GM18868 (cell line): ENCODE results near the gene LIPM.

ENCODE experiments used
- ATAC-seq: cut with Tn5 transposase; IDR thresholded peaks from one replicate; pipeline ENCODE4 v1.9.1; 2021; ENCODE audit warnings: mild to moderate bottlenecking, moderate library complexity; ENCODE audit not compliant: unreplicated experiment

The LIPM gene

DNA sequence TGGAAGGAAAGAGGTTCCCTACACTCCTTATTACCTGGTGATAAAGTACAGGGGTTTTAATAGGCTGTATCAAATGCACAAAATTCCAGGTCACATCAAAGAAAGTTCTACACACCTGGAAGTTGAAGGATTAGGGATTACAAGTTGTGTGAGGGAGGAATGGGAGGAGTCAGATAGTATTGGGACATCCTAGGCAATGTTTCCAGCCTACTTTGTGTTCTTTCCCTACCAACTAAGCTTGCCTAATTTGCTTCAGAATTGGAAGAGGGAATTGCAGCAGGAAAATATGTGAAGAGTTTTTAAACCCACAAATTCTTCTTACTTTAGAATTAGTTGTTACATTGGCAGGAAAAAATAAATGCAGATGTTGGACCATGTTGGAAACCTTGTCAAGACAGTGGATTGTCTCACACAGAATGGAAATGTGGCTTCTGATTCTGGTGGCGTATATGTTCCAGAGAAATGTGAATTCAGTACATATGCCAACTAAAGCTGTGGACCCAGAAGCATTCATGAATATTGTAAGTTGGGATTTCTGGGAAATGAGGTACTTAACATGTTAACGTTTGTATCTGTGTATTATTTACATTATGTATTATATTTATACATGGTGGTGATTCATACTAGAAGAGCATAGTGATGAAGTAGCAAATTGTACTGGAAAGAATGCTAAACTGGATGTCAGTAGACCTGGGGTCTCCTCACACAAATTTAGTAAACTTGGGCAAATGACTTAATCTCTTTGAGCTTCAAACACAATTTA is at the start of gene LIPM:
Gene LIPM (plus strand): TSS at position 208 of the 763 bp plus-strand sequence. CDS start 167 bp downstream, at position 375.
- ATAC-seq = no peak

- no peak for ATAC-seq
These were observed 48.2 kb upstream of the LIPM start for GRCh38 chr10:88754287-88754686.

- peak; percentile 86 for ATAC-seq
These were observed 46.8 kb upstream of the LIPM start for GRCh38 chr10:88755753-88756152.

GRCh38 chr10:88756660-88757059 is 45.9 kb upstream of the LIPM start:
- ATAC-seq = no peak

GRCh38 chr10:88759366-88760101 is 43.0 kb upstream of the LIPM start, which contains the start of gene LIPN:
TSS of gene LIPN (plus strand) at chr10:88760020. CDS start at chr10:88761406, 1,386 bp downstream.
- no peak for ATAC-seq

DNA sequence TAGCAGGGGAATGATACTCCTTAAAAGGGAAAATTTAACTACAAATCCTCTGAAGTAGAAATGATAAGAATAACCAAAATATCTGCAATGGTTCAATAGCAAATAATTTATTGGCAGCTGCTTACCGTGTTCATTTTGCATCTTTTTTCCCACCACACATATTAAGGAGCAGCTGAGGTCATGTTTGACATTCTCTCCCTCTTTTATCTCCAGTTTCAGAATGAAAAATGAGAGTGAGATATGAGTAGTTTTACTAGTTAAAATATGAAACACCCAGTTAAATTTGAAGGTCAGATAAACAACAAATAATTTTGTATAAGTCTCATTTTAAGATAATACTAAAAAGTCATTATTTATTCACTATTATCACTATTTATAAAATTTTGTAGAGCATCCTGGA is 39.6 kb upstream of the LIPM start:
- no peak for ATAC-seq

GRCh38 chr10:88763441-88763840 is 39.1 kb upstream of the LIPM start:
- ATAC-seq = no peak

DNA sequence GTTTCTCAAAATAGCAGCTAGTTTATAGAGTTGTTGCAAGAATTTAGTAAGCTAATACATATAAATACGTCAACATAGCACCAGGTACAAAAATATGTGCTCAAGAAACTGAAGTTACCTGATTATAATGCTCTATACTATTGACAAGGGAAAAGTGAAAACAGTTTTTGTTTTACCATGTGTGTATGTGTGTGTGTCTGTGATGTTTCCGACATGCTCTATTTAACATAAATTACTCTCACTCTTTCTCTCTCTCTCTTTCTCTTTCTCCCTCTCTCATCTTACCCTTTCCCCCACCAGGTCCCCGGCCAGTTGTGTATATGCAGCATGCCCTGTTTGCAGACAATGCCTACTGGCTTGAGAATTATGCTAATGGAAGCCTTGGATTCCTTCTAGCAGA is 38.4 kb upstream of the LIPM start:
- ATAC-seq = no peak

GRCh38 chr10:88765816-88766215 is 36.7 kb upstream of the LIPM start:
- no peak for ATAC-seq

- ATAC-seq = no peak
These were observed 33.1 kb upstream of the LIPM start for GRCh38 chr10:88769384-88769783.

DNA sequence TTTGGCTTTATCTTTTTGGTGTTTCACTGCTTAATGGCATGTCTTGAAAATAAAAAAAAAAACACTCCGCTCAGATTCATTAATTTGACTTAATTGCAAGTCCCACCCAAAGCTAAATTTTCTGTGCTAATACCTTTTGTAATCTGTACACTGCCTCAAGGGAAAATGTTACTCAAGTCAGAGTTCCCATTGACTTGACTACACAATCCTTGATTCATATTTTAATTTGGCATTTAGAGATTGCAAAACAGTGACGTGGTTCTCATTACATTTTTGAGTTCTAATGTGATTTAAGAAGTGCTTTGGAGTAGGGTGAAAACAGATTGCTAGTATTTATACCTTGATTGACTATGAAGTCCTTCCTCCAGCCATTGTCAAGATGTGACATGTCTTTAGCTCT is 21.3 kb upstream of the LIPM start:
- ATAC-seq = no peak

- no peak for ATAC-seq
These were observed 20.3 kb upstream of the LIPM start for GRCh38 chr10:88782222-88782621.

DNA sequence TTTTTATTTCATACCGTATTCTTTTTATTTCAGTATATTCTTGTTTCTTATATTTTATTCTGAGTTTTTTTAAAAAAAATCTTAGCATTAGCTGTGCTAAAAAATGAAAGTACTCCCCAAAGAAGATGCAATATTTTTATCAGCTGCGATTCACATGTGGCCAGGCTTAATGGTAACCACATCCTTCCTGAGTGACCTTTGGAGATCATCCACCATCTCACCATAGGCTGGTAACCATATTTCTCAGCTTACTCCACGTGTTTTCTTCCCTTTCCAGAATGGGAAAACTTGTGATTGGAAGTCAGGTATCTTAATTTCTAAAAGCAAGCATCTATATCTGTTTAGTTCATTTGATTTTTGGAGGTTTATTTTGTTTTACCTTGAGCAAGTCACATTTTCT is 18.8 kb upstream of the LIPM start:
- ATAC-seq = no peak

DNA sequence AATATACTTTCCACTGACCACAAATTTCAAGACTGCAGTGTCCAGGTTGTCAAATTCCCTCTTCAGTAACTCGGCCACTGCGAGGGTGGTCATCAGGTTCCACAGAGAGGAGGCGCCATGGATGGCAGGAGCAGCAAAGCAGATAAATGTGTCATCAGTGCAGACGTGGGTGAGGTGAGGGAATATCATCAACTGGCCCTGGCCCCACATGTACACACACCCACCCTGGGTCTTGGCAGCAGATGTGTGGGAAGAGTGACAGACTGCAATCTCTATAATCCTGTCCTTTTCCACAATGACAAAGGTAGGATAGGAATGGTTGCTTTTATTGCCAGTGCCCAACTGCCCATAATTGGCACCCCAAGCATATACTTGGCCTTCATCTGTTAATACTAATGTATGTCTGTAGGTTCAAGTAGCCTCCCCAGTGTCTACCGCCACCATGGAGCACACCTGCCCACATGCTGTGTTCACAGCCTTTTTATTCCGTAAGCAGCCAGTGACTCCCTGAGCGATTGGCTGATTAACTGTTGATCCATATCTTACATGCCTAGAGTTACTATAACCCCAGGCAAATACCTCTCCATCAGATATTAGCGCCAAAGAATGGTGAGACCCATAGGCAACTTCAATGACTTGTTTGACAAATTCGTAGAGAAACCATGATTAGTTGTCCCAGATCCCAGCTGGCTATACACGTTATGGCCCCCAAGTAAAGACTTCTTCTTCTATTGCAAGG is 16.3 kb upstream of the LIPM start:
- no peak for ATAC-seq

DNA sequence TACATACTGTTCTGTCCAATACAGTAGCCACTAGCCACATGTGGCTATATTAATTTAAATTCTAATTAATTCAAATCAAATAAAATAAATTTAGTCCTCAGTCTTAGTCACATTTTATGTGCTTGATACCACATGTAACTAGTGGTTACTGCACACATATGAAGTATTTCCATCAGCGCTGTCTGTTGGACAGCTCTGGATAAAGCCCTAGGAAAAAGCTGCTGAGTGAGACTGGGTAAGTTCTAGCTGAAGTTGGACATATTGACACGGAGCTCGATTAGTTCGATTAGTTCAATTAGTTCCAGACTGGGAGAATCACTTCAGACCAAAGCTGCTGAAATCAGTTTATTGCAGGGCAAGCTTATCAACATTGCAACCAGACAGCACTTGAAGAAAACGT is 15.1 kb upstream of the LIPM start:
- no peak for ATAC-seq

DNA sequence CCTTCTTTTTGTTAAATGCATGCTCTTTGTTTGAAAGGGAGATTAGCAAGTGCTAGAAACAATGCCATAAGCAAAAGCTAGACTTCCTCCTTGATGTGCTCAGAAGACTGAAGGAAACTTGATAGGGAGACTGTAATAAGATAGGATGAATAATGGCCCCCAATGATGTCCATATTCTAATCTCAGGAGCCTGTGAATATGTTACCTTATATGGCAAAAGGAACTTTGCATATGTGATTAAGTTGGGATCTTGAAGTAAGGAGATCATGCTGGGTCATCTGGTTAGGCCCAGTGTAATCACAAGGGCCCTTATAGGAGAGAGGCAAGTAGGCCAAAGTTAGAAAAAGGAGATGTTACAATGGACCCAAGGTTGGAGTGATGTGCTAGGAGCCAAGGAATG is 13.6 kb upstream of the LIPM start:
- no peak for ATAC-seq

GRCh38 chr10:88791924-88792323 is 10.6 kb upstream of the LIPM start:
- peak; percentile 63 for ATAC-seq

GRCh38 chr10:88792661-88793060 is 9.9 kb upstream of the LIPM start:
- no peak for ATAC-seq

GRCh38 chr10:88793712-88794299 is 8.7 kb upstream of the LIPM start:
- no peak for ATAC-seq

DNA sequence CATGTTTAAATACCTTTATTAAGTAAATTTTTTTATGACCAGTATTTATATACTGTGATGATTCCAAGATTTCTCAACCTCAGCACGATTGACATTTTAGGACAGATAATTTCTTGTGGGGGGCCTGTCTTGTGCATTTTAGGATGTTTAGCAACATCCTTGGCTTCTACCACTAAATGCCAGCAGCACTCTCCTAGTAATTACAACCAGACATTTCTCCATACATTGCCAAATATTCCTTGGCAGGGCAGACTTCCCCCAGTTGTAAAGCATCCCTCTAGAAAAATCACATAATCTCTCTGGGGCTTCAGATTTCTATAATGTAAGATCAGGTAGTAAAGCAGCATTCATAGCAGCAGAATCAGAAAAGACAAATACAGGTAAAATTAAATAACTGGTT is 7.8 kb upstream of the LIPM start:
- ATAC-seq = no peak
